Lower lobe of right lung (tissue), 2 donors: Measurements from ENCODE around the gene KDF1. TPM values are rescaled to one million over a fixed set of nuclear protein-coding genes. Genes with fewer than 3 reads are reported as not detected.

ENCODE experiments used
- ATAC-seq, 2 donors: fragments of 200-7000 bp; cut with Tn5 transposase; one replicate each; pipeline ENCODE4 v1.9.1; 2020 to 2022; ENCODE audit warnings: mild to moderate bottlenecking in 2 of 2, moderate library complexity in 2 of 2
- DNase-seq: peaks from one replicate; pipeline ENCODE4 v3.0.0-alpha.2; 2020
- H3K27ac ChIP-seq: fragments of 200-600 bp; one replicate; pipeline ENCODE4 v1.8.0; 2022
- H3K27me3 ChIP-seq: fragments of 200-600 bp; one replicate; pipeline ENCODE4 v1.8.0; 2022; ENCODE audit warnings: low read depth
- H3K36me3 ChIP-seq: fragments of 200-600 bp; one replicate; pipeline ENCODE4 v1.8.0; 2022; ENCODE audit warnings: mild to moderate bottlenecking
- H3K4me1 ChIP-seq: fragments of 200-600 bp; one replicate; pipeline ENCODE4 v1.8.0; 2022
- H3K4me3 ChIP-seq: fragments of 200-600 bp; one replicate; pipeline ENCODE4 v1.8.0; 2022; ENCODE audit warnings: mild to moderate bottlenecking
- H3K9me3 ChIP-seq: fragments of 200-600 bp; one replicate; pipeline ENCODE4 v1.8.0; 2022
- CTCF ChIP-seq: fragments of 200-600 bp; IDR thresholded peaks from one replicate; pipeline ENCODE4 v1.8.0; 2022; ENCODE audit warnings: antibody characterized with exemption, mild to moderate bottlenecking
- intact Hi-C: fragments of 100-400 bp; cut with DNase I; formaldehyde crosslinking; loops from one replicate; pipeline ENCODE4 v1.11.0; 2022
- total RNA-seq: library from RNA; stranded (reverse); fragmentation: NEBNext Ultra II Directional; extraction: Animal tissue kit (Norgen Biotek cat#: 25700); gene quantifications from one replicate; pipeline ENCODE4 v1.2.1, GENCODE V29; 2021
- donor health status: DM: no; HTN: yes; CAD: no; lungs with severe emphysema.

Gene KDF1
- total RNA-seq, 1 donor from 2014 or later = 8.1 TPM

- intact Hi-C loops = no loop called here
These were observed 38.5 kb downstream of the KDF1 start, which contains the start of gene NUDC for GRCh38 chr1:26921540-26922430. NUDC (plus strand) TSS chr1:26921743; CDS start chr1:26921849, 106 bp downstream.

GRCh38 chr1:26921126-26921539, 39.1 kb downstream of the KDF1 start:
- peaks cover 24% of the 10 kb centered on the region for H3K36me3 ChIP-seq
- H3K4me3 ChIP-seq = peak overlapping the region; percentile 100
- peaks cover 23% of the 10 kb centered on the region for H3K4me1 ChIP-seq
- H3K9me3 ChIP-seq = no peaks in the 10 kb centered on the region
- ATAC-seq (peak; percentile 48 to 62), DNase-seq (no peak)
- TF ChIP-seq CTCF = no peak
- peak overlapping the region; percentile 93 for H3K27ac ChIP-seq
- intact Hi-C loops = no loop called here
- H3K27me3 ChIP-seq = no peaks in the 10 kb centered on the region

More at GRCh38 chr1:26921540-26922430, 38.5 kb downstream of the KDF1 start, which contains the start of gene NUDC:
- ATAC-seq (peak; percentile 99), DNase-seq (peak; percentile 99)
- Histone ChIP-seq H3K9me3 (no peaks in the 10 kb centered on the region), H3K4me1 (peaks cover 23% of the 10 kb centered on the region), H3K4me3 (peak within 1 kb of the TSS; percentile 100), H3K27ac (peak within 1 kb of the TSS; percentile 93), H3K36me3 (peaks cover 31% of the 10 kb centered on the region), H3K27me3 (no peaks in the 10 kb centered on the region)
- TF ChIP-seq CTCF = no peak

- TF ChIP-seq CTCF = no peak
- H3K27ac ChIP-seq = peak overlapping the region; percentile 84
- DNase-seq = no peak
These were observed 44.9 kb downstream of the KDF1 start for GRCh38 chr1:26915204-26915842.

GRCh38 chr1:26913754-26914619, 46.3 kb downstream of the KDF1 start, which contains the start of gene NR0B2:
NR0B2 (minus strand) TSS chr1:26913975; CDS start chr1:26913940, 35 bp downstream.
- ATAC-seq (peak; percentile 90 to 92), DNase-seq (peak; percentile 89)
- TF ChIP-seq CTCF = no peak
- Histone ChIP-seq H3K4me3 (peak within 1 kb of the TSS; percentile 43), H3K4me1 (peaks cover 8% of the 10 kb centered on the region), H3K9me3 (no peaks in the 10 kb centered on the region), H3K36me3 (no peaks in the 10 kb centered on the region), H3K27ac (peak within 1 kb of the TSS; percentile 84), H3K27me3 (no peaks in the 10 kb centered on the region)
- intact Hi-C loops = no loop called here

More at GRCh38 chr1:26915204-26915842, 44.9 kb downstream of the KDF1 start:
- H3K4me1 ChIP-seq = peaks cover 4% of the 10 kb centered on the region
- H3K9me3 ChIP-seq = no peaks in the 10 kb centered on the region
- intact Hi-C loops = no loop called here
- no peaks in the 10 kb centered on the region for H3K36me3 ChIP-seq
- no peak overlapping the region for H3K4me3 ChIP-seq
- ATAC-seq = peak in 1 of 2 donors; percentile 13
- no peaks in the 10 kb centered on the region for H3K27me3 ChIP-seq

- peak overlapping the region; percentile 43 for H3K4me3 ChIP-seq
- ATAC-seq (no peak), DNase-seq (no peak)
These were observed 46.9 kb downstream of the KDF1 start for GRCh38 chr1:26913389-26913753.

More at GRCh38 chr1:26913389-26913753, 46.9 kb downstream of the KDF1 start:
- H3K27me3 ChIP-seq = no peaks in the 10 kb centered on the region
- intact Hi-C loops = no loop called here
- H3K36me3 ChIP-seq = no peaks in the 10 kb centered on the region
- TF ChIP-seq CTCF = no peak
- no peaks in the 10 kb centered on the region for H3K9me3 ChIP-seq
- peaks cover 8% of the 10 kb centered on the region for H3K4me1 ChIP-seq
- H3K27ac ChIP-seq = peak overlapping the region; percentile 84
